ENCODE measurements around the gene ZSCAN22.

Gene ZSCAN22

DNA sequence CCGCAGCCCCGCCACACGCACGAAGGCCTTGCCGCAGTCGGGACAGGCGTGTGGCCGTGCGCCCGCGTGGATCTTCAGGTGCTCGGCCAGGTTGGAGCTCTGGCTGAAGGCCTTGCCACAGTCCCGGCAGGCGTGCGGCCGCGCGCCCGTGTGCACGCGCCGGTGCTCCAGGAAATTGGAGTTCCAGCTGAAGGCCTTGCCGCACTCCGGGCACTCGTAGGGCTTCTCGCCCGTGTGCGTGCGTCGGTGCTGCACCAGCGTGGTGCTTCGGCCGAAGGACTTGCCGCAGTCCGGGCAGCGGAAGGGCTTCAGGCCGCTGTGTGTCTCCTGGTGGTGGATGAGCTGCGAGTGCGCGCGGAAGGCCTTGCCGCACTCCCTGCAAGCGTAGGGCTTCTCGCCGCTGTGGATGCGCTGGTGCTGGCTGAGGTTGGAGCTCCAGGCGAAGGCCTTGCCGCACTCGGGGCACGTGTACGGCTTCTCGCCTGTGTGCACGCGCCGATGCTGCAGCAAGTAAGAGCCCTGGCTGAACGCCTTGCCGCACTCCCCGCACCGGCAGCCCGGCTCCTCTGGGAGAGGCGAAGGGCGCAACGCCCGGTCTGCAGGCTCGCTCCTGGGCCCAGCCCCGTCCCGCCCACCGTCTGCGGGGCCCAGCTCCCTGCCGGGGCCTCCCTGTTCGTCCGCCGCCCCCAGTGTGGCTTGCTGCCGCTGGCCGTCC, 30.1 kb downstream of the ZSCAN22 start:
- H3K36me3 ChIP-seq (ENCODE audit: control insufficient read depth, insufficient read depth, low read length), result no peaks in the 10 kb centered on the region
- H3K27me3 ChIP-seq (replicated peaks; ENCODE audit: control insufficient read depth, insufficient read depth, low read length, poor library complexity, severe bottlenecking), result no peaks in the 10 kb centered on the region
- peaks cover 22% of the 10 kb centered on the region for H3K4me1 ChIP-seq (ENCODE audit: control insufficient read depth, insufficient read depth, low read length, poor library complexity, severe bottlenecking)
- H3K4me3 ChIP-seq (ENCODE audit: insufficient read depth, low read depth, low read length, poor library complexity, severe bottlenecking), result peak overlapping the region; percentile 51
- DNase-seq, result no peak
- H3K9me3 ChIP-seq (ENCODE audit: control insufficient read depth, low read length), result no peaks in the 10 kb centered on the region
- H3K27ac ChIP-seq (ENCODE audit: insufficient read depth, low read length, poor library complexity, severe bottlenecking), result no peak overlapping the region

GRCh38 chr19:58357481-58358145, 30.8 kb downstream of the ZSCAN22 start:
- peaks cover 27% of the 10 kb centered on the region for H3K4me1 ChIP-seq (ENCODE audit: control insufficient read depth, insufficient read depth, low read length, poor library complexity, severe bottlenecking)
- no peaks in the 10 kb centered on the region for H3K9me3 ChIP-seq (ENCODE audit: control insufficient read depth, low read length)
- DNase-seq, result no peak
- H3K27me3 ChIP-seq (replicated peaks; ENCODE audit: control insufficient read depth, insufficient read depth, low read length, poor library complexity, severe bottlenecking), result no peaks in the 10 kb centered on the region
- no peaks in the 10 kb centered on the region for H3K36me3 ChIP-seq (ENCODE audit: control insufficient read depth, insufficient read depth, low read length)
- H3K4me3 ChIP-seq (ENCODE audit: insufficient read depth, low read depth, low read length, poor library complexity, severe bottlenecking), result no peak overlapping the region
- no peak overlapping the region for H3K27ac ChIP-seq (ENCODE audit: insufficient read depth, low read length, poor library complexity, severe bottlenecking)

- peak overlapping the region; percentile 61 for H3K4me3 ChIP-seq (ENCODE audit: insufficient read depth, low read depth, low read length, poor library complexity, severe bottlenecking)
- H3K27me3 ChIP-seq (replicated peaks; ENCODE audit: control insufficient read depth, insufficient read depth, low read length, poor library complexity, severe bottlenecking), result no peaks in the 10 kb centered on the region
- peaks cover 17% of the 10 kb centered on the region for H3K4me1 ChIP-seq (ENCODE audit: control insufficient read depth, insufficient read depth, low read length, poor library complexity, severe bottlenecking)
- peak overlapping the region; percentile 69 for H3K27ac ChIP-seq (ENCODE audit: insufficient read depth, low read length, poor library complexity, severe bottlenecking)
- H3K9me3 ChIP-seq (ENCODE audit: control insufficient read depth, low read length), result no peaks in the 10 kb centered on the region
- no peak for DNase-seq
- H3K36me3 ChIP-seq (ENCODE audit: control insufficient read depth, insufficient read depth, low read length), result no peaks in the 10 kb centered on the region
Measured at GRCh38 chr19:58361900-58362271, 35.1 kb downstream of the ZSCAN22 start.

- H3K9me3 ChIP-seq (ENCODE audit: control insufficient read depth, low read length), result no peaks in the 10 kb centered on the region
- H3K27me3 ChIP-seq (replicated peaks; ENCODE audit: control insufficient read depth, insufficient read depth, low read length, poor library complexity, severe bottlenecking), result no peaks in the 10 kb centered on the region
- H3K36me3 ChIP-seq (ENCODE audit: control insufficient read depth, insufficient read depth, low read length), result no peaks in the 10 kb centered on the region
- DNase-seq, result peak; percentile 89 to 93 (median 89)
- peak within 1 kb of the TSS; percentile 61 for H3K4me3 ChIP-seq (ENCODE audit: insufficient read depth, low read depth, low read length, poor library complexity, severe bottlenecking)
- peak within 1 kb of the TSS; percentile 69 for H3K27ac ChIP-seq (ENCODE audit: insufficient read depth, low read length, poor library complexity, severe bottlenecking)
- peaks cover 12% of the 10 kb centered on the region for H3K4me1 ChIP-seq (ENCODE audit: control insufficient read depth, insufficient read depth, low read length, poor library complexity, severe bottlenecking)
Measured at GRCh38 chr19:58362272-58362994, 35.6 kb downstream of the ZSCAN22 start, which contains the start of gene ZNF497. Gene ZNF497, minus strand, starts transcription at chr19:58362751. Its CDS starts 5,116 bp downstream, at chr19:58357635.

- Histone ChIP-seq H3K36me3 (ENCODE audit: control insufficient read depth, insufficient read depth, low read length) (no peaks in the 10 kb centered on the region), H3K27ac (ENCODE audit: insufficient read depth, low read length, poor library complexity, severe bottlenecking) (no peak overlapping the region), H3K4me1 (ENCODE audit: control insufficient read depth, insufficient read depth, low read length, poor library complexity, severe bottlenecking) (peaks cover 12% of the 10 kb centered on the region), H3K9me3 (ENCODE audit: control insufficient read depth, low read length) (no peaks in the 10 kb centered on the region), H3K4me3 (ENCODE audit: insufficient read depth, low read depth, low read length, poor library complexity, severe bottlenecking) (no peak overlapping the region), H3K27me3 (replicated peaks; ENCODE audit: control insufficient read depth, insufficient read depth, low read length, poor library complexity, severe bottlenecking) (no peaks in the 10 kb centered on the region)
- DNase-seq, result no peak
Measured at GRCh38 chr19:58364146-58364545, 37.4 kb downstream of the ZSCAN22 start.

DNA sequence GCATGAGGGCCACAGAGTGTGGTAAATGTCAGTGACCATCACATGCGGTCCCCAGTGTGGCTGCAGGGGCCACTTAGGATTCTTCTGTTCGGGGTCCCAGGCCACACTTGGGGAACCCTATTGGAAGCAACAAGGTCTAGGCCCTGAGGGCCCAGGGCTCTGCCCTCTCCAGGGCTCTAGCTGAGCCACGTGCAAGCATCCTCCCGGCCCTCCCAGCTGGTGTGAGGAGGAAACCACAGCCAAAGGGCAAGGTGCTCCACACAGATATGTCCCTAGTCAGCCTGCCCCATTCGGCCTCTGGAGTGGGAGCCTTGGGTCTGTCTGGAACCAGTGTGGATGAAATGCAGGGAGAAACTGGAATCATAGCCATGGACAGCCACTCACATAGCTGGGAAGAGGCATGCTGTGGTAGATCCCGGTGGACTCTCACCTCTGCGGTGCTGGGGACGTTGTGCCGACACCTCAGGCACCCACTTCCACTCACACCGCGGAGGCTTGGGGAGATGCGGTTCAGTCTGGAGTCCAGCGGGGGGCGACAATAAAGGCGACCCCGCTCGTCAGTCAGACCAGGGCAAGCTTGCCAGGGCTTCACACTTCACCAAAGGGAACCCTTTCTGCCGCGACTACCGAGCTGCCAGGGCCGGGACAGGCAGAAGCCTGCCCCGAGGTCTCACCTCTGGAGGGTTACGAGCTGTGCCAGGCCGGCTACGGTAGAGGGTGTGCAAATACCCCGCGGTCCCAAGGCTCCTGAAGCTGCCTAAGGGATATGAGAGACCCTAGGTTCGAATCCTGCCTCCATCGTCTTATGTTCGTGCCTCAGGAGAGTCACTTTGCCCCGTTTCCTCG, 40.0 kb downstream of the ZSCAN22 start:
- DNase-seq, result no peak
- Histone ChIP-seq H3K36me3 (ENCODE audit: control insufficient read depth, insufficient read depth, low read length) (no peaks in the 10 kb centered on the region), H3K27me3 (replicated peaks; ENCODE audit: control insufficient read depth, insufficient read depth, low read length, poor library complexity, severe bottlenecking) (no peaks in the 10 kb centered on the region), H3K4me1 (ENCODE audit: control insufficient read depth, insufficient read depth, low read length, poor library complexity, severe bottlenecking) (peaks cover 7% of the 10 kb centered on the region), H3K27ac (ENCODE audit: insufficient read depth, low read length, poor library complexity, severe bottlenecking) (no peak overlapping the region), H3K4me3 (ENCODE audit: insufficient read depth, low read depth, low read length, poor library complexity, severe bottlenecking) (no peak overlapping the region), H3K9me3 (ENCODE audit: control insufficient read depth, low read length) (no peaks in the 10 kb centered on the region)

GRCh38 chr19:58367698-58368454, 41.1 kb downstream of the ZSCAN22 start:
- no peak overlapping the region for H3K4me3 ChIP-seq (ENCODE audit: insufficient read depth, low read depth, low read length, poor library complexity, severe bottlenecking)
- no peaks in the 10 kb centered on the region for H3K4me1 ChIP-seq (ENCODE audit: control insufficient read depth, insufficient read depth, low read length, poor library complexity, severe bottlenecking)
- no peaks in the 10 kb centered on the region for H3K27me3 ChIP-seq (replicated peaks; ENCODE audit: control insufficient read depth, insufficient read depth, low read length, poor library complexity, severe bottlenecking)
- H3K27ac ChIP-seq (ENCODE audit: insufficient read depth, low read length, poor library complexity, severe bottlenecking), result no peak overlapping the region
- no peak for DNase-seq
- H3K9me3 ChIP-seq (ENCODE audit: control insufficient read depth, low read length), result no peaks in the 10 kb centered on the region
- no peaks in the 10 kb centered on the region for H3K36me3 ChIP-seq (ENCODE audit: control insufficient read depth, insufficient read depth, low read length)

GRCh38 chr19:58368561-58369360, 42.0 kb downstream of the ZSCAN22 start:
- H3K36me3 ChIP-seq (ENCODE audit: control insufficient read depth, insufficient read depth, low read length), result no peaks in the 10 kb centered on the region
- no peak overlapping the region for H3K27ac ChIP-seq (ENCODE audit: insufficient read depth, low read length, poor library complexity, severe bottlenecking)
- H3K4me3 ChIP-seq (ENCODE audit: insufficient read depth, low read depth, low read length, poor library complexity, severe bottlenecking), result no peak overlapping the region
- DNase-seq, result no peak
- H3K9me3 ChIP-seq (ENCODE audit: control insufficient read depth, low read length), result no peaks in the 10 kb centered on the region
- H3K27me3 ChIP-seq (replicated peaks; ENCODE audit: control insufficient read depth, insufficient read depth, low read length, poor library complexity, severe bottlenecking), result no peaks in the 10 kb centered on the region
- H3K4me1 ChIP-seq (ENCODE audit: control insufficient read depth, insufficient read depth, low read length, poor library complexity, severe bottlenecking), result no peaks in the 10 kb centered on the region
